ENCODE data around the gene SEMA3B.

SEMA3B gene

GRCh38 chr3:50268703-50269451 is at the start of gene SEMA3B:
Gene SEMA3B (plus strand): TSS chr3:50269147. CDS start chr3:50269241, 94 bp downstream.
- no peak for TF ChIP-seq CTCF (IDR thresholded peaks at IDR 0.05)
- TF ChIP-seq ZFX (IDR thresholded peaks at IDR 0.05; ENCODE audit: borderline replicate concordance) = no peak

GRCh38 chr3:50219285-50219684 is 49.7 kb upstream of the SEMA3B start:
- no peak overlapping the region for H3K27ac ChIP-seq
- no peak for TF ChIP-seq ZFX (IDR thresholded peaks at IDR 0.05; ENCODE audit: borderline replicate concordance)
- TF ChIP-seq CTCF (IDR thresholded peaks at IDR 0.05) = no peak

More at GRCh38 chr3:50268703-50269451, at the start of gene SEMA3B:
- H3K27ac ChIP-seq = peak within 1 kb of the TSS; percentile 73

- TF ChIP-seq CTCF (IDR thresholded peaks at IDR 0.05) (no peak), ZFX (IDR thresholded peaks at IDR 0.05; ENCODE audit: borderline replicate concordance) (no peak)
- no peak overlapping the region for H3K27ac ChIP-seq
These were observed 48.8 kb upstream of the SEMA3B start for GRCh38 chr3:50220109-50220508.

- TF ChIP-seq CTCF (IDR thresholded peaks at IDR 0.05) = no peak
- TF ChIP-seq ZFX (IDR thresholded peaks at IDR 0.05; ENCODE audit: borderline replicate concordance) = no peak
- no peak overlapping the region for H3K27ac ChIP-seq
These were observed 47.9 kb upstream of the SEMA3B start for GRCh38 chr3:50221051-50221410.

- H3K27ac ChIP-seq = no peak overlapping the region
- TF ChIP-seq CTCF (IDR thresholded peaks at IDR 0.05) (no peak), ZFX (IDR thresholded peaks at IDR 0.05; ENCODE audit: borderline replicate concordance) (no peak)
These were observed 47.4 kb upstream of the SEMA3B start for GRCh38 chr3:50221411-50222168.

- no peak overlapping the region for H3K27ac ChIP-seq
- TF ChIP-seq CTCF (IDR thresholded peaks at IDR 0.05) = no peak
- no peak for TF ChIP-seq ZFX (IDR thresholded peaks at IDR 0.05; ENCODE audit: borderline replicate concordance)
These were observed 46.8 kb upstream of the SEMA3B start for GRCh38 chr3:50222169-50222528.

GRCh38 chr3:50224639-50225038 is 44.3 kb upstream of the SEMA3B start:
- H3K27ac ChIP-seq = no peak overlapping the region
- TF ChIP-seq ZFX (IDR thresholded peaks at IDR 0.05; ENCODE audit: borderline replicate concordance) = no peak
- no peak for TF ChIP-seq CTCF (IDR thresholded peaks at IDR 0.05)
